Muscle of leg (tissue), 16 donors: Measurements from ENCODE around the gene PCMTD2. TPM values are rescaled to one million over a fixed set of nuclear protein-coding genes. Genes with fewer than 3 reads are reported as not detected.

Experiments
- DNase-seq: peaks from one replicate; pipeline ENCODE4 v3.0.0; 2013
- H3K27ac ChIP-seq: one replicate; pipeline ENCODE4 v1.5.1; 2013; ENCODE audit warnings: mild to moderate bottlenecking, low read length, control low read depth
- H3K27me3 ChIP-seq: one replicate; pipeline ENCODE4 v1.6.1; 2013; ENCODE audit warnings: low read length; ENCODE audit not compliant: control insufficient read depth, insufficient read depth
- H3K36me3 ChIP-seq: one replicate; pipeline ENCODE4 v1.6.1; 2013; ENCODE audit warnings: low read length; ENCODE audit not compliant: control insufficient read depth, insufficient read depth
- H3K4me1 ChIP-seq: one replicate; pipeline ENCODE4 v1.6.1; 2013; ENCODE audit warnings: low read length; ENCODE audit not compliant: control insufficient read depth, insufficient read depth
- H3K4me3 ChIP-seq: one replicate; pipeline ENCODE4 v1.5.1; 2013; ENCODE audit warnings: low read length, control low read depth
- H3K9me3 ChIP-seq: replicated peaks from 2 replicates; pipeline ENCODE4 v1.6.1; 2013; ENCODE audit warnings: low read depth, low read length; ENCODE audit not compliant: control insufficient read depth
- WGBS: methylation state at CpG from one replicate; pipeline ENCODE4 v1.1.5; 2013; ENCODE audit warnings: missing lambda C conversion rate; ENCODE audit not compliant: insufficient coverage; 5-methylcytosine and 5-hydroxymethylcytosine counted together
- long read RNA-seq, 11 donors: transcript quantifications; one replicate each; lab custom pipeline, GENCODE V29; 2026
- polyA plus RNA-seq, 8 donors: library from polyadenylated mRNA; unstranded; fragments of 120-200 nt; gene quantifications; one replicate each; pipeline versions ENCODE4 v1.2.1 to v1.2.3, GENCODE V29; 2013; ENCODE audit warnings: inconsistent platforms in 1 of 8, low replicate concordance in 1 of 8; ENCODE audit not compliant: insufficient read length in 8 of 8, insufficient read depth in 1 of 8
- total RNA-seq: library from RNA; stranded (reverse); fragments of 120-200 nt; gene quantifications from one replicate; pipeline ENCODE4 v1.2.4, GENCODE V29; 2013

Gene PCMTD2
- total RNA-seq (41.4 TPM), polyA plus RNA-seq (10 to 100 TPM; 44.9 to 74.1 (median 52.1) TPM)
- long read RNA-seq, donor 1, transcript PCMTD2-203 (6 exons, 3,843 nt): major isoform, 6 of 7 reads
- long read RNA-seq, donor 1, partial matches to known transcripts: 0 of 7 reads
- long read RNA-seq, donor 1, other reads (novel, unspliced or antisense): 0 of 7 reads
- long read RNA-seq, donor 2, partial matches to known transcripts: 0 of 3 reads
- long read RNA-seq, donor 2, other reads (novel, unspliced or antisense): 0 of 3 reads
- long read RNA-seq, donor 3, transcript PCMTD2-203 (6 exons, 3,843 nt): major isoform, 21 of 23 reads
- long read RNA-seq, donor 3, partial matches to known transcripts: 0 of 23 reads
- long read RNA-seq, donor 3, other reads (novel, unspliced or antisense): 0 of 23 reads
- long read RNA-seq, donor 4, transcript PCMTD2-203 (6 exons, 3,843 nt): major isoform, 8 of 9 reads
- long read RNA-seq, donor 4, partial matches to known transcripts: 0 of 9 reads
- long read RNA-seq, donor 4, other reads (novel, unspliced or antisense): 0 of 9 reads
- long read RNA-seq, donor 5, transcript PCMTD2-203 (6 exons, 3,843 nt): major isoform, 15 of 22 reads
- long read RNA-seq, donor 5, partial matches to known transcripts: 7 of 22 reads
- long read RNA-seq, donor 5, other reads (novel, unspliced or antisense): 0 of 22 reads
- long read RNA-seq, donor 6, transcript PCMTD2-203 (6 exons, 3,843 nt): major isoform, 8 of 99 reads
- long read RNA-seq, donor 6, partial matches to known transcripts: 90 of 99 reads
- long read RNA-seq, donor 6, other reads (novel, unspliced or antisense): 0 of 99 reads
- long read RNA-seq, donor 7, partial matches to known transcripts: 0 of 5 reads
- long read RNA-seq, donor 7, other reads (novel, unspliced or antisense): 0 of 5 reads
- long read RNA-seq, donor 8, transcript PCMTD2-203 (6 exons, 3,843 nt): major isoform, 8 of 21 reads
- long read RNA-seq, donor 8, partial matches to known transcripts: 11 of 21 reads
- long read RNA-seq, donor 8, other reads (novel, unspliced or antisense): 0 of 21 reads
- long read RNA-seq, donor 9, transcript PCMTD2-203 (6 exons, 3,843 nt): major isoform, 7 of 8 reads
- long read RNA-seq, donor 9, partial matches to known transcripts: 0 of 8 reads
- long read RNA-seq, donor 9, other reads (novel, unspliced or antisense): 0 of 8 reads
- long read RNA-seq, donor 10, transcript PCMTD2-203 (6 exons, 3,843 nt): major isoform, 11 of 17 reads
- long read RNA-seq, donor 10, partial matches to known transcripts: 5 of 17 reads
- long read RNA-seq, donor 10, other reads (novel, unspliced or antisense): 0 of 17 reads
- long read RNA-seq, donor 11, transcript PCMTD2-203 (6 exons, 3,843 nt): major isoform, 7 of 8 reads
- long read RNA-seq, donor 11, partial matches to known transcripts: 0 of 8 reads
- long read RNA-seq, donor 11, other reads (novel, unspliced or antisense): 0 of 8 reads

DNA sequence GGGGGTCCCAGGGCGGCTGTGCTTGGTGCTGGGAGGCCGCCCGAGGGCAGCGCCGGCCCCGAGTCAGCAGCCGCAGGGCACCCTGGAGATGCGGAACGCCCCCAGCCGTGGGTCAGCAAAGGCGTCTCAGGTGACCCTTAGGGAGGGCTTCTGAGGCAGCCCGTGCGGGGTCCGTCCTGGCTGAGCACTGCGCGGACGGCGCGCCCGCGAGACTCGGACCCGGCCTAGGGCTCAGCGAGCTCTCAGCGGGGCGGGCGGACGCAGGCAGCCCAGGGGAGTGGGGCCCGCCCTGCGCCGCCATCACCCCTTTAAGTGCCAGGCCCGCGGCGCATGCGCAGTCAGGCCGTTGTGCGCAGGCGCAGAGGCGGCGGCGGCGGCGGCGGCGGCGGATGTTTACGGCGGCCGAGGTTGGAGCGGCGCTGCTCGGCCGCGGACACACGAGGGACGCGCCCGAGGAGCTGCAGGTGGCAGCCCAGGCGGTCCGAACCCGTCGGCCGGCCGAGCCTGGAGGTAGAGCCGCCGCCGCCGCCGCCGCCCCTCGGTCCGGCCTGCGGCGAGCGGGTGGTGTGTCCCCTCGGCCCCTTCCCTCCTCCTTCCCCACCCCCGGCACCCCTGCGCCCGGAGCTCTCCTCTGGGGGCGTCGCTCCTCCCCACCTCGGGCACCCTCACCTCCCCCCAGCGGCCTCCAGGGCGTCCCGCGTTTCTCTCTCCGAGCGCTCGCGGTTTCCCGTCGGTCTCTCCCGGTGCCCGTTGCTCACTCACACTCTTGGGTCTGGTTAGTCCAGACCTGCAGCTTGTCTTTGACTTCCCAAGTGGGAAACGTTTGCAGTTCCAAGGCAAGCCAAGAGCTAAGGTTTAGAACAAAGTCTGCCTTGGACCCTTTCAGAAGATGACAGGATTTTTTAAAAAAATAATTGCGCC, at the start of gene PCMTD2:
Gene PCMTD2, plus strand, starts transcription at position 388 of the 921 bp plus-strand sequence. CDS start 4,218 bp downstream, outside the sequence.
- peaks cover 5% of the 10 kb centered on the region for H3K36me3 ChIP-seq
- no peaks in the 10 kb centered on the region for H3K9me3 ChIP-seq
- H3K27ac ChIP-seq: peak within 1 kb of the TSS; percentile 67
- WGBS: under 1% methylated on average over 95 of the region's 96 CpGs
- H3K27me3 ChIP-seq: no peaks in the 10 kb centered on the region
- H3K4me3 ChIP-seq: peak within 1 kb of the TSS; percentile 65
- peak; percentile 89 for DNase-seq
- H3K4me1 ChIP-seq: peaks cover 14% of the 10 kb centered on the region

DNA sequence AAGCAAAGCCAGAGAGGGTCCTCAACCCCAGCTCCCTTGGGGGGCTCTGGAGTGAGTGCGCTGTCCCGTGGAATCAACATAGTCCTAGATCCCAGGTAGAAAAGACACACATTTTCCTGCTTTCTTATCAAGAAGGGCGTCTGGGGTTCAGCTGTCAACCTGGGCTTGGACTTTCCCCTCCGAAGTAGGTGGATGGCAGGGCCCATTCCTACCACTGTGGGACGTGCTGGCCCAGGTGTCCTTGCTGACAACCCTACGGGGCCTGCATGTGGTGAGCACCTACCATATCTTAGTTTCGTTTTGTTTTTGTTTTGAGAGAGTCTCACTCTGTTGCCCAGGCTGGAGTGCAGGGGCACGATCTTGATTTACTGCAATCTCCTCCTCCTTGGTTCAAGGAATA, 48.9 kb upstream of the PCMTD2 start:
- no peak for DNase-seq
- Histone ChIP-seq H3K27me3 (no peaks in the 10 kb centered on the region), H3K4me3 (no peak overlapping the region), H3K36me3 (no peaks in the 10 kb centered on the region), H3K9me3 (peaks cover 4% of the 10 kb centered on the region), H3K27ac (no peak overlapping the region), H3K4me1 (peaks cover 15% of the 10 kb centered on the region)
- WGBS: 81% methylated on average over 5 of the region's 8 CpGs

GRCh38 chr20:64207641-64208590, 47.6 kb upstream of the PCMTD2 start:
- no peak for DNase-seq
- Histone ChIP-seq H3K4me1 (peaks cover 26% of the 10 kb centered on the region), H3K9me3 (no peaks in the 10 kb centered on the region), H3K27me3 (no peaks in the 10 kb centered on the region), H3K27ac (no peak overlapping the region), H3K4me3 (no peak overlapping the region), H3K36me3 (no peaks in the 10 kb centered on the region)
- WGBS: 82% methylated on average over 25 of the region's 25 CpGs

- H3K9me3 ChIP-seq: no peaks in the 10 kb centered on the region
- no peaks in the 10 kb centered on the region for H3K36me3 ChIP-seq
- WGBS: 87% methylated on average over 5 of the region's 7 CpGs
- no peak for DNase-seq
- H3K4me3 ChIP-seq: no peak overlapping the region
- peaks cover 28% of the 10 kb centered on the region for H3K4me1 ChIP-seq
- no peaks in the 10 kb centered on the region for H3K27me3 ChIP-seq
- H3K27ac ChIP-seq: no peak overlapping the region
Observed at GRCh38 chr20:64209148-64209547, 46.4 kb upstream of the PCMTD2 start.

DNA sequence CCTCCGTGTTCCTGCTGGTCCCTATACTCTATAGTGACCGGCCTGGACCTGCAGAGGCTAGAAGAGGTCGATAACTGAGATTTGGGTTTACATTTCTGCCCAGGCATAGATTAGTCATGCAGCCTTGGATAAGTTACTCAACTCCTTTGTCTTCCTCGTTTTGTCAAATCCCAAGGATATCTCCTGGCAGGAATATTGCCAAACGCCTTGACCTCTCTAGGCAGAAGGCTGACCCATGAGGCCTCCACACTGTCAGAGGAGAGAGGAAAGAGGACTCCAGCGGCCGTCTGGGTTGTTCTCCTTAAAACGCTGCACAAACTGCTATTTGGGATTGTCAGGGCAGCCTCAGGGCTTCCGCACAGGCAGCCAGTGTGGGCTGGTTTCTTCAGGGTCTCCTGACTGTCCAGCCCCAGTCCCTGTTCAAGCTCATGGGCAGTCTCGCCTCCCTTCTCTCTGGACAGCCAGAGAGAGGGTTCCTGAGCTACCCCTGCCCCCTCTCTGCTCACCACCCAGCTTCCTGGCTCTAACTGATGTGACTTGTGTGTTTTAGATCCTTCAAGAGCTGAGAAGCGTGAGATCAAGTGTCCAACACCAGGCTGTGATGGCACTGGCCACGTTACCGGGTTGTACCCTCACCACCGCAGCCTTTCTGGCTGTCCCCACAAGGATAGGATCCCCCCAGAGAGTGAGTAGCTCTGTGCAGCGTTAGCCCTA, 44.7 kb upstream of the PCMTD2 start:
- no peaks in the 10 kb centered on the region for H3K27me3 ChIP-seq
- no peak overlapping the region for H3K27ac ChIP-seq
- H3K4me3 ChIP-seq: no peak overlapping the region
- 64% methylated on average over 14 of the region's 15 CpGs for WGBS
- H3K4me1 ChIP-seq: peaks cover 33% of the 10 kb centered on the region
- no peak for DNase-seq
- no peaks in the 10 kb centered on the region for H3K36me3 ChIP-seq
- H3K9me3 ChIP-seq: no peaks in the 10 kb centered on the region

- H3K4me3 ChIP-seq: no peak overlapping the region
- peaks cover 35% of the 10 kb centered on the region for H3K4me1 ChIP-seq
- H3K9me3 ChIP-seq: no peaks in the 10 kb centered on the region
- no peaks in the 10 kb centered on the region for H3K36me3 ChIP-seq
- no peak for DNase-seq
- peak overlapping the region; percentile 62 for H3K27ac ChIP-seq
- 76% methylated on average over 16 of the region's 21 CpGs for WGBS
- H3K27me3 ChIP-seq: no peaks in the 10 kb centered on the region
Observed at GRCh38 chr20:64211874-64212658, 43.5 kb upstream of the PCMTD2 start.

GRCh38 chr20:64212755-64213154, 42.8 kb upstream of the PCMTD2 start:
- WGBS: 24% methylated on average over 6 of the region's 7 CpGs
- H3K27ac ChIP-seq: peak overlapping the region; percentile 62
- H3K4me3 ChIP-seq: no peak overlapping the region
- no peaks in the 10 kb centered on the region for H3K9me3 ChIP-seq
- H3K27me3 ChIP-seq: no peaks in the 10 kb centered on the region
- peaks cover 41% of the 10 kb centered on the region for H3K4me1 ChIP-seq
- no peaks in the 10 kb centered on the region for H3K36me3 ChIP-seq
- DNase-seq: peak; percentile 88
